GM21528 (cell line): Measurements from ENCODE around the gene PAK1IP1.
"Not testable (repeated sequence)": the region's sequence is repeated elsewhere in the genome, so short reads cannot be mapped to it uniquely, and the experiment has no call there.

Source experiments
- ATAC-seq: cut with Tn5 transposase; IDR thresholded peaks from one replicate; pipeline ENCODE4 v1.9.1; 2021; ENCODE audit warnings: mild to moderate bottlenecking, moderate library complexity; ENCODE audit not compliant: unreplicated experiment, low FRiP score

Gene PAK1IP1

DNA sequence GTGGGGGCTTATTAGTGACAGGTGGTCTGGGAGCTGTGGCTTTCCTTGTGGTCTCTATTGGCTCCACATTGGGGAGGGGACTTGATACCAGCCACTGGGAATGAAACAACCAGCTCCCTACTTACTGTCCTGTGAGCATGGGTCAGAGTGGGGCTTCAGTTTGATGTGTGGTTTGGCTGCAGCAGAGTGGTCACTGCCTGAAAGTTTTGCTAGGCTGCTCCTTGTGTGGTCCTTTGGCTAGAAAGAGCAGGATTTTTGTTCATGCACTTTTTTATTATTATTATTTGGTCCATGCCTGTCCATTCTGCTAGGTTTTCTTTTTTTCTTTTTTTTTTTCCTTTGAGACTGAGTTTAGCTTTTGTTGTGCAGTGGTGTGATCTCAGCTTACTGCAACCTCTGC lies 45.3 kb downstream of the PAK1IP1 start:
- ATAC-seq, result no peak

DNA sequence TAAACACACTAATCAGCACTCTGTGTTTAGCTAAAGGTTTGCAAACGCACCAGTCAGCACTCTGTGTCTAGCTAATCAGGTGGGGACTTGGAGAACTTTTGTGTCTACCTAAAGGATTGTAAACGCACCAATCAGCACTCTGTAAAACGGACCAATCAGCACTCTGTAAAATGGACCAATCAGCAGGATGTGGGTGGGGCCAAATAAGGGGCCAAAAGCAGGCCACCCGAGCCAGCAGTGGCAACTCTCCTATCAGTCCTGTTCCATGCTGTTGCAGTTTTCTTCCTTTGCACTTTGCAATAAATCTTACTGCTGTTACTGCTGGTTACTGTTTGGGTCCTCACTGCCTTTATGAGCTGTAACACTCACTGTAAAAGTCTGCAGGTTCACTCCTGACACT lies 46.9 kb downstream of the PAK1IP1 start:
- not testable (repeated sequence) for ATAC-seq

DNA sequence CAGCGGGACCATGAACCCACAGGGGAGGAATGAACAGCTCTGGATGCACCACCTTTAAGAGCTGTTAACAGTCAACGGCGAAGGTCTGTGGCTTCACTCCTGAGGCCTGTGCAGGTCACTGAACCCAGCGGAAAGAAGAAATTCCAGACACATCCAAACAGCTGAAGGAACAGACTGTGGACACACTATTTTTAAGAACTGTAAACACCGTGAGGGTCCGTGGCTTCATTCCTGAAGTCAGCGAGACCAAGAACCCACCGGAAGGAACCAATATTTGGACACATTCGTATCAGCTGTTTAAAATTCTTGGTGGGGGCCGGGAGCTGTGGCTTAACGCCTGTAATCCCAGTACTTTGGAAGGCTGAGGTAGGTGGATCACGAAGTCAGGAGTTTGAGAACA lies 47.5 kb downstream of the PAK1IP1 start:
- no peak for ATAC-seq

DNA sequence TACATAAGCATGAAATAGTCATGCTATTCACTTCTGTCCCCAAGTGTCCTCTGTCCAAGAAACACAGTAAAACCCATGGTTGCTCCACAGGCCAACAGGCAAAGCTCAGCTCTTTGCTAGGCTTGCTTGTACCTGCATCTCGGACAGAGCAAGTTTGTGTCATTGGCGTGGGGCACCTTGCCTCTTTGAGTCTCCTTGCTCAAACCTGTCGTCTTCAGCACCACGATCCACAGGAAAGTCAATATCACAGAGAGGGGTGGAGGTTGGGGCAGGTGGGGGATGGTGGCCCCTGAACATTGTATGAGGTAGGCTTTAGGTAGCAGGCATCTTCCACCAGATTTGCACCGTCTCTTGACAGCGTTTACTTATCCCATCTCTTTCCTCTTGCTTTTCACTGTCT lies 48.7 kb downstream of the PAK1IP1 start:
- no peak for ATAC-seq

DNA sequence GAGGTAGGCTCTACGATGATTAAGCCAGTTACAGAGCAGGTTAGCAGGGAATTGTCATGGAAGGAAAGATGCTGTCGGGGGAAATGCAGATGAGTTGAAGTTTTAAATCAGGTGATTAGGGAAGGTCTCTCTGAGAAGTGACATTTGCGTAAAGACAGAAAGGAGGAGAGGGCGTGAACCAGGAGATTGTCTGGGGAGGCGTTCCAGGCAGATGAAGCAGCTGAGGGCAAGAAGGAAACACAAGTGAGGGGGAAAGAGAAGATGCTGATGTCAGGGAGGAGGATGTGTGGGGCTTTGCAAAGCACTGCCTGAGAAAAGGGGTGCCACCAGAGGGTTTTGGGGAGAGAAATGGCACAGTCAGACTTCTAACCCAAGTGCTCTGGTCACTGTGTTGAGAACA lies 50.3 kb downstream of the PAK1IP1 start:
- no peak for ATAC-seq

DNA sequence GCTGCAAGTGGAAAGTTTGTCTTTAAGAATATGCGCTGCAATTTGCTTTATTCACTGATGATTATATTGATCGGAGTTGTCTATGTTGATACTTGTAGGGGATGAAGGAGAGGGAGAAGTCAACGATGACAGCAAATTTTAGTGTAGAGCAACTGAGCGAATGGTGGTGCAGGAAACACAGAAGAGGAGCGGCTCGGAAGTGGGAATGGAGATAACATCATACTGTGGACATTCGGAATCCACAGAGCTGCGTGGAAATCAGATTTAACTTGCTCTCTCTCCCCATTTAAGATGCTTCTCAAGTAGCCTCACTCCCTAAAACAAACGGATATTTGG lies 52.1 kb downstream of the PAK1IP1 start:
- no peak for ATAC-seq

DNA sequence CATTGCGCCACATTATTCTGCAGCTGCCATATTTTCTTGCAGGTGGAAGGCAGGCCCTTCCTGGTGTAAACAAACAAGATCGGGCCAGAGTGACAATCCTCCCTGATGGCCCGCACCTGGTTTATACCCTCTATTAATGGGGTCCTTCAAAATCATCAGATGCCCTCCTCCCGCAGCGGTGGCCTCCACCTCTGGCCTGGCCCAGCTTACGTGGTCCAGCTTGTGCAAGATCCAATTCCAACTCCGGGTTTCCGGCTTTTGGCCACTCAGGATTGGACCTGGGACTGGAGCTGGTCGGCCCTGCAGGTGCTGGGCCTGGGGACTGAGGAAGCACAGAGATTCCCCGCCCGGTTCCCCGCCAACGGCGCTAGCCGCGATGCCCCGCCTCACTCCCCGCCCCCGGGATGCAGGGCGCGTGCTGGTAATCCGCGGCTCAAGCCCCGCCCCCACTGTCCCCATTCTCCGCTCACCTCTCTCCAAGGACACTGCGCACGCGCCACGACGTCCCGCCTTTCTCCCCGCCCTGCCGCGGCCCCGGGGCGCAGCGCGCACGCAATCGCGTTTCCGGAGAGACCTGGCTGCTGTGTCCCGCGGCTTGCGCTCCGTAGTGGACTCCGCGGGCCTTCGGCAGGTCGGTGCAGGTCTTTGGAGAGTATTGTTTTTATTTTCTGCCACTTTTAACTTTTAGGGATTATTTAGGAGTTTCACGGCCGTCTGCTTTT lies 52.6 kb downstream of the PAK1IP1 start, which contains the start of gene TMEM14B:
Gene TMEM14B, plus strand, starts transcription at position 555 of the 722 bp plus-strand sequence. CDS start 1,441 bp downstream, outside the sequence.
- peak; percentile 98 for ATAC-seq

DNA sequence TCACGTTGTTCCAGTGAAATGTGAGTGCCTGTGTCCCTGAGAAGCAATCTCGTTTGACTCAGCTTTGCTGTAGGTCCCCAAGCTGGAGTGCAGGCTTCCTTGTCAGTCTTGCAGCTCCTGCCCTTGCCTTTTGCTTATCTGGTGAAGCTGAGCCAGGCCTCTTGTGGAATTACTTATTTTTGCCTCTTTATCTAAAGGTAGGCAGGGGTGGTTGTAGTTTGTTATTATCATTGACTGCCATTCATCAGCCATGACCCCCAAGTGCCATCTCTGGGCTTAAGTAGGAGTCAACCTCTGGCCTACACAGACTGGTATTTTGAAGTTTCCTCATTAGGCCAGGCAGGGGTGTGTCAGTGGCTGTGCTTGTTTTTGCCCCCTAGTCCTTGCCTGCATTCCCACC lies 55.0 kb downstream of the PAK1IP1 start:
- no peak for ATAC-seq

DNA sequence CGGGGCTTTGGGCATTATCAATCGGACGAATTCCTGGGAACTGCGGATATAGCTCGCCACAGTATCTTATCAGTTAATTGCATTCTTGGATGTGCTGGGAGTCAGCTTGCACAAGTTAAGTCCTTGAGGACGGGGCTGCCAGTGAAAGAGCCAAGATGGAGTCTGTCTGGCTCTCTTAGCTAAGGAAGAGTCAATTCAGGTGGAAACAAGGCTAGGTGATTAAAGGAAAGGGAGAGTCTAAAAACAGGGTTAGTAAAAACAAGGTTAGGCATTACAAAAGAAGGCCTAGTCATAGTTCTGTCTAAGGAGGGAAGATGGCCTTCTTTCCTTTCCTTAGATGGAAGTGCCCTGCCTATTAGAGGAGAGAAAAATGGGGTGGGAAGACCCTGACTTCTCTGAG lies 55.8 kb downstream of the PAK1IP1 start:
- not testable (repeated sequence) for ATAC-seq

DNA sequence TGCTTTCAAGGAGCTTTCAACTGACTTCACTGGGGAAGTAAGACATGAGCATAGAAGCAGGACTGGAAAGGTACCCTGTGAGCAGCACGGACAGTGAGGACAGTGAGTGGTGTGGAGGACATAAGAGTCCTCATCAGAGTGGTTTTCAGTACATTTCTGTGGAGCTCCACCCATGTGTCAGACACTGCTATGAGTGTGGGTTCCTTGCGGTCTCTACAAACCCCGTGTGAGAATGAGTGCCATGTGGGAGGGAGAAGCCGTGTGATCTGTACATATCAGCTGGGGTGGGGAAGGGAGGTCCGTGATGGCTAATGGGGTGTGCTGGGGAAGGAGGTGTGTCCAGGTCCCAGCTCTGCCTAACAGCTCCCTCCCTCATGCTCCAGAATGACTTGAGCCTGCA lies 57.0 kb downstream of the PAK1IP1 start:
- not testable (repeated sequence) for ATAC-seq

DNA sequence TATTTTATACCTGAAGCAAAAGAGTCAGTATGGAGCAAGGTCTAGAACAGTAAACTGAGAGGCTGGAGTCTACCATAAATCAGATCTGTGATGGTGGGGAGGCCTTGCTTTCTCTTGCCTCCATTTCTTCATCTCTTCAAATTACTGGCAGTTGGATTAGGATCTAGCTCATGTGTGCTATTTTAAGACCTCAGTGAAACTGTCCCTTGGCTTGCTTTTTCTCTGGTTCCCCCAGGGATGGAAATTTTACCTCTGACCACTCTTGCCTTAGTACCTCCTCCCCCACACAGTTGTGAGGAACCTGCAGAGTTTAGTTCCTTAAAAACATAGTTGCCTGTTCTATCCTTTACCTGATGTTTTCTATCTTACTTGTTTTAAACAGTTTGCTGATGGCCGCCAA lies 61.3 kb downstream of the PAK1IP1 start:
- no peak for ATAC-seq
